ENCODE data around the gene CPNE9.

Gene CPNE9

DNA sequence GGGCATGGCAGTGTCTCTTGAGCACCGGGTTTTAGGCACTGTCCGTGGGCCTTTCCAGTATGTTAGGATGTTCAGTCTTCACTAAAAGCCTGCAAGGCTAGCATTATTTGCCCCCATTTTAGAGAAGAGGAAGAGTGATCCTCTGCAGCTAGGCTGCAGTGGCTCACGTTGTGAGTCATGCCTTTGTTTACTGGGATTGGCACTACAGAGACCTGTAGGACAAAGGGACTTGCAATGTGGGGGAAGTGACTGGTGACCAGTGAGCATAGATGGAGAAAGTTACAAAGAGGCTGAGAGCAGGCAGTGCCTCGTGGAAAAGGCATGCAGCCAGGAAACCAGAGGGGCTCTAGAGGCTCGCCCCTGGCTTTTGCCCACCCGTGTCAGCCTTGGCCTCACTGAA lies 26.8 kb upstream of the CPNE9 start:
- ChIA-PET CTCF (no interaction called here), POLR2A (no interaction called here)
- no peak for TF ChIP-seq NFRKB (IDR thresholded peaks at IDR 0.05)
- TF ChIP-seq, protein P1, sequence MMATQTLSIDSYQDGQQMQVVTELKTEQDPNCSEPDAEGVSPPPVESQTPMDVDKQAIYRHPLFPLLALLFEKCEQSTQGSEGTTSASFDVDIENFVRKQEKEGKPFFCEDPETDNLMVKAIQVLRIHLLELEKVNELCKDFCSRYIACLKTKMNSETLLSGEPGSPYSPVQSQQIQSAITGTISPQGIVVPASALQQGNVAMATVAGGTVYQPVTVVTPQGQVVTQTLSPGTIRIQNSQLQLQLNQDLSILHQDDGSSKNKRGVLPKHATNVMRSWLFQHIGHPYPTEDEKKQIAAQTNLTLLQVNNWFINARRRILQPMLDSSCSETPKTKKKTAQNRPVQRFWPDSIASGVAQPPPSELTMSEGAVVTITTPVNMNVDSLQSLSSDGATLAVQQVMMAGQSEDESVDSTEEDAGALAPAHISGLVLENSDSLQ (IDR thresholded peaks at IDR 0.05) = no peak
- no peak for TF ChIP-seq SUZ12 (IDR thresholded peaks at IDR 0.05)
- TF ChIP-seq TARDBP (IDR thresholded peaks at IDR 0.05) = no peak
- no peak for TF ChIP-seq ZNF384 (IDR thresholded peaks at IDR 0.05)
- TF ChIP-seq CTBP1 (IDR thresholded peaks at IDR 0.05; ENCODE audit: borderline replicate concordance) = no peak
- TF ChIP-seq ARNT (IDR thresholded peaks at IDR 0.05) = no peak
- DNase-seq (ENCODE audit: extremely low spot score) = no peak

DNA sequence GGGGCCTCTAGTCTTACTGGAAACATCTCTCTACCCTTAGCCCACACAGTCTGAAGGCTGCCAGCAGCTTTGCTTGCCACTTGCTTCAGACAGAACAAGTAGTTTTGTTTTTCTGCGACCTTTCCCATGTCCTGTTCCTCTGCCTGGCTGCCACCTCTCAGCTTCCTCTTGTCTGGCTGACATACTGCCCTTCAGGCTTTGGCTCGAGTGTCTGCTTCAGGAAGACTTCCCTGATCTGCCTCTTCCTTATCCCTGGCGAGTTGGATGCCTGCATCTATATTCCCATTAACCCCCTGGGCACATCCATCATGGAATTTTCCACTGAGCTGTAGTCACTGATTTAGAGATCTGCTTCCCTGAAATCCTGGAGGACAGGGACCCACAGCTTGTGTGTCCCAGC lies 25.1 kb upstream of the CPNE9 start:
- no peak for DNase-seq (ENCODE audit: extremely low spot score)
- POLR2A ChIA-PET = interaction anchor here (1.0 to 1.3 kb wide), 2 partner anchors 10 to 14 kb away, joined by 3 read pairs; no protein-coding TSS in a partner anchor

DNA sequence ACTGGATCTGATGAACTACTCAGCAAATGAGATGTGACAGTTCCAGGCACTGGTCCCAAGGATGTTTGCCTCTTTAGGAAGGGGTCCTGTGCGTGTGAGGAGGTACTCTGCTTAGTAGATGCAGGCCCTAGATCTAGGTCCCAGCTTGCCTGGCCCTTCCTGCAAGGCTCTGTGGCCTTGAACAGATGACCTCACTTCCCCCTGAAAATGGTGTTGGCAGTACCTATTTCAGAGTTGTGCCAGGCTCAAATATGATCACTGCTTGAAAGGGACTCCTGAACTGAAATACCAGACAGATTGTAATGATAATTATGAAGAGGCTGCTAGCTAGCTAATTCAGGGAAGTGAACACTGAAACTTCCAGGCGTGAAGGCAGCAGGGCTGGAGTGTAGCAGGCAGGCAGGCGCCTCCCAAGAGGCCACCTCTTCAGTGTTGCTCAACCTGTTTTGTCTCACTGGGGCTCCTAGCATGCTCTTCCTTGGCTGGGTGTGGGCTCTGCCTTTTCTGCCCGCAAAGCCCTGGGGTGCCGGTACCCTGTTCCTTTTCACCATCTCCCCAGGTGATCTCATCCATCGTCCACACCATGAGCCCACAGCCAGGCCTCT lies 24.1 kb upstream of the CPNE9 start:
- TF ChIP-seq FOXA1 (IDR thresholded peaks at IDR 0.05) = no peak
- TF ChIP-seq, protein P1 (IDR thresholded peaks at IDR 0.05) = no peak
- TF ChIP-seq ZNF384 (IDR thresholded peaks at IDR 0.05) = no peak
- no peak for TF ChIP-seq FOXK2 (IDR thresholded peaks at IDR 0.05)
- no peak for TF ChIP-seq TARDBP (IDR thresholded peaks at IDR 0.05)
- TF ChIP-seq FOXM1 (IDR thresholded peaks at IDR 0.05; ENCODE audit: borderline replicate concordance) = no peak
- TF ChIP-seq CTBP1 (IDR thresholded peaks at IDR 0.05; ENCODE audit: borderline replicate concordance) = no peak
- TF ChIP-seq L3MBTL2 (conservative IDR thresholded peaks at IDR 0.05) = no peak
- no peak for TF ChIP-seq NFRKB (IDR thresholded peaks at IDR 0.05)
- TF ChIP-seq HDGF (IDR thresholded peaks at IDR 0.05; ENCODE audit: borderline replicate concordance) = no peak
- TF ChIP-seq LEF1 (IDR thresholded peaks at IDR 0.05; ENCODE audit: borderline replicate concordance) = no peak
- TF ChIP-seq SP1 (IDR thresholded peaks at IDR 0.05) = no peak
- TF ChIP-seq BHLHE40 (IDR thresholded peaks at IDR 0.05; ENCODE audit: borderline replicate concordance) = no peak
- no peak for TF ChIP-seq ELF4 (IDR thresholded peaks at IDR 0.05)
- no peak for TF ChIP-seq ARNT (IDR thresholded peaks at IDR 0.05)
- TF ChIP-seq SUZ12 (IDR thresholded peaks at IDR 0.05) = no peak
- DNase-seq (ENCODE audit: extremely low spot score) = no peak
- ChIA-PET POLR2A (no interaction called here), CTCF (no interaction called here)

More for the DNA sequence above, 25.1 kb upstream of the CPNE9 start:
- CTCF ChIA-PET = no interaction called here
- no peak for TF ChIP-seq ELF4 (IDR thresholded peaks at IDR 0.05)

GRCh38 chr3:9681011-9681722 lies 22.5 kb upstream of the CPNE9 start:
- POLR2A ChIA-PET = no interaction called here
- CTCF ChIA-PET = interaction anchor here (0.6 kb wide), 1 partner anchor 179 kb away, joined by 4 read pairs; no protein-coding TSS in a partner anchor
- TF ChIP-seq ARNT (IDR thresholded peaks at IDR 0.05) (no peak), SUZ12 (IDR thresholded peaks at IDR 0.05) (no peak)

GRCh38 chr3:9681723-9682081 lies 21.9 kb upstream of the CPNE9 start:
- CTCF ChIA-PET = interaction anchor here (0.6 kb wide), 1 partner anchor 179 kb away, joined by 4 read pairs; no protein-coding TSS in a partner anchor
- no peak for TF ChIP-seq FOXK2 (IDR thresholded peaks at IDR 0.05)
- no peak for TF ChIP-seq CTBP1 (IDR thresholded peaks at IDR 0.05; ENCODE audit: borderline replicate concordance)
- TF ChIP-seq BHLHE40 (IDR thresholded peaks at IDR 0.05; ENCODE audit: borderline replicate concordance) = no peak
- TF ChIP-seq L3MBTL2 (conservative IDR thresholded peaks at IDR 0.05) = no peak
- TF ChIP-seq, protein P1 (IDR thresholded peaks at IDR 0.05) = no peak
- TF ChIP-seq FOXA1 (IDR thresholded peaks at IDR 0.05) = no peak
- no peak for TF ChIP-seq NFRKB (IDR thresholded peaks at IDR 0.05)
- TF ChIP-seq HDGF (IDR thresholded peaks at IDR 0.05; ENCODE audit: borderline replicate concordance) = no peak
- TF ChIP-seq ZNF384 (IDR thresholded peaks at IDR 0.05) = no peak
- TF ChIP-seq SUZ12 (IDR thresholded peaks at IDR 0.05) = no peak
- TF ChIP-seq TARDBP (IDR thresholded peaks at IDR 0.05) = no peak
- POLR2A ChIA-PET = no interaction called here
- DNase-seq (ENCODE audit: extremely low spot score) = no peak

More at GRCh38 chr3:9681011-9681722, 22.5 kb upstream of the CPNE9 start:
- DNase-seq (ENCODE audit: extremely low spot score) = no peak

GRCh38 chr3:9682096-9682495 lies 21.5 kb upstream of the CPNE9 start:
- no peak for DNase-seq (ENCODE audit: extremely low spot score)
- CTCF ChIA-PET = no interaction called here
- POLR2A ChIA-PET = no interaction called here
- TF ChIP-seq LEF1 (IDR thresholded peaks at IDR 0.05; ENCODE audit: borderline replicate concordance) (no peak), FOXK2 (IDR thresholded peaks at IDR 0.05) (no peak), BHLHE40 (IDR thresholded peaks at IDR 0.05; ENCODE audit: borderline replicate concordance) (no peak), L3MBTL2 (conservative IDR thresholded peaks at IDR 0.05) (no peak), ZNF384 (IDR thresholded peaks at IDR 0.05) (no peak), NFRKB (IDR thresholded peaks at IDR 0.05) (no peak), ARNT (IDR thresholded peaks at IDR 0.05) (no peak), CTBP1 (IDR thresholded peaks at IDR 0.05; ENCODE audit: borderline replicate concordance) (no peak), SP1 (IDR thresholded peaks at IDR 0.05) (no peak), TARDBP (IDR thresholded peaks at IDR 0.05) (no peak), FOXM1 (IDR thresholded peaks at IDR 0.05; ENCODE audit: borderline replicate concordance) (no peak)
- TF ChIP-seq, protein P1 (IDR thresholded peaks at IDR 0.05) = no peak
